Hematopoietic multipotent progenitor cell treated with erythropoietin and hydrocortisone succinate and interleukin-3 and kit ligand, for 15 days (in vitro differentiated cells): ENCODE measurements around the gene TATDN2.
"Not testable (repeated sequence)": the region's sequence is repeated elsewhere in the genome, so short reads cannot be mapped to it uniquely, and the experiment has no call there.

ENCODE experiments used
- DNase-seq: peaks from one replicate; pipeline ENCODE4 v3.0.0-alpha.2; 2015; ENCODE audit warnings: low spot score

TATDN2 gene

GRCh38 chr3:10292505-10293419 lies 44.5 kb downstream of the TATDN2 start, which contains the start of gene GHRL:
TSS of gene GHRL (minus strand) at chr3:10292947. CDS start at chr3:10290180, 2,767 bp downstream.
- DNase-seq, result no peak

GRCh38 chr3:10294030-10294586 lies 45.8 kb downstream of the TATDN2 start:
- DNase-seq, result no peak

GRCh38 chr3:10298064-10298463 lies 49.8 kb downstream of the TATDN2 start:
- not testable (repeated sequence) for DNase-seq

GRCh38 chr3:10299175-10299574 lies 50.9 kb downstream of the TATDN2 start:
- no peak for DNase-seq

- DNase-seq, result no peak
Observed at GRCh38 chr3:10299679-10300078, 51.4 kb downstream of the TATDN2 start.

GRCh38 chr3:10300087-10300486 lies 51.8 kb downstream of the TATDN2 start:
- DNase-seq, result no peak

- no peak for DNase-seq
Observed at GRCh38 chr3:10303105-10303504, 54.8 kb downstream of the TATDN2 start.

GRCh38 chr3:10303785-10304184 lies 55.5 kb downstream of the TATDN2 start:
- no peak for DNase-seq

- no peak for DNase-seq
Observed at GRCh38 chr3:10304905-10305304, 56.6 kb downstream of the TATDN2 start.

- no peak for DNase-seq
Observed at GRCh38 chr3:10305331-10305902, 57.2 kb downstream of the TATDN2 start.

- no peak for DNase-seq
Observed at GRCh38 chr3:10306156-10306555, 57.9 kb downstream of the TATDN2 start.

- no peak for DNase-seq
Observed at GRCh38 chr3:10308678-10309077, 60.4 kb downstream of the TATDN2 start.

GRCh38 chr3:10309736-10310135 lies 61.5 kb downstream of the TATDN2 start:
- no peak for DNase-seq

GRCh38 chr3:10310578-10310977 lies 62.3 kb downstream of the TATDN2 start:
- no peak for DNase-seq

- no peak for DNase-seq
Observed at GRCh38 chr3:10311710-10312109, 63.5 kb downstream of the TATDN2 start.

GRCh38 chr3:10312391-10312790 lies 64.1 kb downstream of the TATDN2 start:
- DNase-seq, result no peak

GRCh38 chr3:10312861-10313260 lies 64.6 kb downstream of the TATDN2 start:
- no peak for DNase-seq

- no peak for DNase-seq
Observed at GRCh38 chr3:10315101-10315500, 66.8 kb downstream of the TATDN2 start.

GRCh38 chr3:10315771-10316344 lies 67.6 kb downstream of the TATDN2 start:
- DNase-seq, result no peak

GRCh38 chr3:10317311-10317960 lies 69.2 kb downstream of the TATDN2 start:
- no peak for DNase-seq

- DNase-seq, result no peak
Observed at GRCh38 chr3:10317961-10318350, 69.7 kb downstream of the TATDN2 start.

- no peak for DNase-seq
Observed at GRCh38 chr3:10319251-10319650, 71.0 kb downstream of the TATDN2 start.
